HG02840 (cell line): Measurements from ENCODE around the gene BBX.

Source experiments
- ATAC-seq: cut with Tn5 transposase; IDR thresholded peaks from one replicate; pipeline ENCODE4 v1.9.1; 2021; ENCODE audit warnings: mild to moderate bottlenecking, moderate library complexity, moderate number of reproducible peaks; ENCODE audit not compliant: unreplicated experiment, low FRiP score

BBX gene

GRCh38 chr3:107643038-107643883 lies 120.5 kb downstream of the BBX start:
- ATAC-seq: no peak

- ATAC-seq: no peak
Observed at GRCh38 chr3:107644631-107645030, 121.9 kb downstream of the BBX start.

GRCh38 chr3:107650788-107651187 lies 128.0 kb downstream of the BBX start:
- no peak for ATAC-seq

GRCh38 chr3:107651782-107652181 lies 129.0 kb downstream of the BBX start:
- ATAC-seq: no peak

- no peak for ATAC-seq
Observed at GRCh38 chr3:107654218-107654617, 131.5 kb downstream of the BBX start.

- ATAC-seq: no peak
Observed at GRCh38 chr3:107657971-107658370, 135.2 kb downstream of the BBX start.

GRCh38 chr3:107660306-107660976 lies 137.7 kb downstream of the BBX start:
- ATAC-seq: no peak

GRCh38 chr3:107661447-107662123 lies 138.8 kb downstream of the BBX start:
- no peak for ATAC-seq

GRCh38 chr3:107662124-107662507 lies 139.4 kb downstream of the BBX start:
- no peak for ATAC-seq

GRCh38 chr3:107662586-107662985 lies 139.8 kb downstream of the BBX start:
- no peak for ATAC-seq

GRCh38 chr3:107663266-107663665 lies 140.5 kb downstream of the BBX start:
- no peak for ATAC-seq

- no peak for ATAC-seq
Observed at GRCh38 chr3:107664614-107665013, 141.9 kb downstream of the BBX start.

GRCh38 chr3:107665351-107665750 lies 142.6 kb downstream of the BBX start:
- no peak for ATAC-seq

GRCh38 chr3:107666853-107667252 lies 144.1 kb downstream of the BBX start:
- ATAC-seq: no peak

GRCh38 chr3:107668416-107668815 lies 145.7 kb downstream of the BBX start:
- no peak for ATAC-seq

GRCh38 chr3:107668963-107669362 lies 146.2 kb downstream of the BBX start:
- no peak for ATAC-seq

GRCh38 chr3:107669669-107670068 lies 146.9 kb downstream of the BBX start:
- ATAC-seq: no peak

- no peak for ATAC-seq
Observed at GRCh38 chr3:107670986-107671385, 148.2 kb downstream of the BBX start.

GRCh38 chr3:107674371-107674770 lies 151.6 kb downstream of the BBX start:
- ATAC-seq: no peak

- ATAC-seq: peak; percentile 50
Observed at GRCh38 chr3:107675233-107675900, 152.6 kb downstream of the BBX start.
